T-helper 1 cell treated with Interleukin-12 subunit alpha and Interleukin-12 subunit beta and Interleukin-4 antibody, amounts not matched to agents 30 μg/mL and 1 μg/mL, for 36 hours (primary cell): Measurements from ENCODE around the gene GJB2.
"Not testable (repeated sequence)": the region's sequence is repeated elsewhere in the genome, so short reads cannot be mapped to it uniquely, and the experiment has no call there.

Source experiments
- H3K27ac Mint-ChIP-seq: one replicate; pipeline ENCODE4 v1.8.0; 2021; ENCODE audit warnings: mild to moderate bottlenecking, mixed read lengths
- H3K27me3 Mint-ChIP-seq: one replicate; pipeline ENCODE4 v1.8.0; 2021; ENCODE audit warnings: low read depth, mixed read lengths
- H3K36me3 Mint-ChIP-seq: one replicate; pipeline ENCODE4 v1.8.0; 2021; ENCODE audit warnings: low read depth, mixed read lengths
- H3K4me1 Mint-ChIP-seq: one replicate; pipeline ENCODE4 v1.8.0; 2021; ENCODE audit warnings: low read depth, mixed read lengths
- H3K4me3 Mint-ChIP-seq: one replicate; pipeline ENCODE4 v1.8.0; 2021; ENCODE audit warnings: mild to moderate bottlenecking, moderate library complexity, mixed read lengths
- H3K9me3 Mint-ChIP-seq: one replicate; pipeline ENCODE4 v1.8.0; 2021; ENCODE audit warnings: mixed read lengths

Gene GJB2

DNA sequence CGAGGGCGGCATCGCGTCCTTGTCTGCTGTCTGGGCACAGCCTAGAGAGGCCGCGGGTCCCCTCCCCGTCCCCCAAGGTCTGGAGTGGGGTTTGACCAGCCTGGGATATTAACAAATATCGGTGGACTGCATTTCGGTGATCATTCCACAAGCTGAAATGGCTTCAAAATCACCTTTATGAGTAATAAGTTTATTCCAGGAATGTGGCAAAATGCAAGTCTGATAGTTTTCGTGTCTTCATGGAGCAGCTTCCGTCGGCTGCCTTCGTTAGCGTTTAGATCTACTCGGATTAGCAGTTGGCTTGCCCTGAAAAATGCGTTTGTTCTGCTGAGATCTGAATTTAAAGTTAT, 30.8 kb downstream of the GJB2 start:
- no peak overlapping the region for H3K27ac Mint-ChIP-seq
- H3K9me3 Mint-ChIP-seq, result no peaks in the 10 kb centered on the region
- peak overlapping the region; percentile 60 for H3K4me3 Mint-ChIP-seq
- H3K4me1 Mint-ChIP-seq, result peaks cover 16% of the 10 kb centered on the region
- peaks cover 69% of the 10 kb centered on the region for H3K27me3 Mint-ChIP-seq
- H3K36me3 Mint-ChIP-seq, result no peaks in the 10 kb centered on the region

DNA sequence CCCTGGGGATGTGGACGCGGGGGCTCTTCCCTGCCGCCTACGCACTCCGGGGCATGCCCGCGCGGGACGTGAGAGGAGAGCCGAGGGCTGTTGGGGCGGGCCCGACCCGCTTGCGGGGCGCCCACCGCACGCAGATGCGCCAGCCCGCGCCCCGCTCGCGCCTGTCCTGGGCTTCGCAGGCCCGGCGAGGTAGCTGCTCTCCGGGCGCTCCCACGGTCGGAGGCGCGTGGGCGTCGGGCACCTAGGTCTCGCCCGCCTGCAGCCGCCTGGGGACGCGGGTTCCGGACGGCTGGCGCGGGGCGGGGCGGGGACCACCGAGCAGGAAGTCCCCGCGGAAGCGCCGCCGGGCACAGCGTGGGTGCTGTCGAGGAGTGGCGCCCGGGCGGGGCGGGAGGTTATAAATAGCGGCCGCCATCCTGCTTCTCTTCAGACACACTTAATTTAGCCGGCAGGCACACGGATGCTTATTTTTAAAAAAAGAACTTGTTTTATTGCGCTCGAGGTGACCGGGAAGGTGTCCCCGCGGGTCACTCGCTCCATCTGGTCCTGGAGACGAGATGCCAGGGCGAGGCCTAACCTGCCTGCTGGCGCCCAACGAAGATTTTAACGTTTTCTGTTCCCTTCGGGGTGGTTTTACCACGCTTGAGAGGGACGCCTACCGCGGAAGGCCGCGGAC, 31.3 kb downstream of the GJB2 start:
- no peaks in the 10 kb centered on the region for H3K36me3 Mint-ChIP-seq
- no peak overlapping the region for H3K27ac Mint-ChIP-seq
- peaks cover 16% of the 10 kb centered on the region for H3K4me1 Mint-ChIP-seq
- H3K27me3 Mint-ChIP-seq, result peaks cover 69% of the 10 kb centered on the region
- H3K9me3 Mint-ChIP-seq, result no peaks in the 10 kb centered on the region
- H3K4me3 Mint-ChIP-seq, result peak overlapping the region; percentile 60

DNA sequence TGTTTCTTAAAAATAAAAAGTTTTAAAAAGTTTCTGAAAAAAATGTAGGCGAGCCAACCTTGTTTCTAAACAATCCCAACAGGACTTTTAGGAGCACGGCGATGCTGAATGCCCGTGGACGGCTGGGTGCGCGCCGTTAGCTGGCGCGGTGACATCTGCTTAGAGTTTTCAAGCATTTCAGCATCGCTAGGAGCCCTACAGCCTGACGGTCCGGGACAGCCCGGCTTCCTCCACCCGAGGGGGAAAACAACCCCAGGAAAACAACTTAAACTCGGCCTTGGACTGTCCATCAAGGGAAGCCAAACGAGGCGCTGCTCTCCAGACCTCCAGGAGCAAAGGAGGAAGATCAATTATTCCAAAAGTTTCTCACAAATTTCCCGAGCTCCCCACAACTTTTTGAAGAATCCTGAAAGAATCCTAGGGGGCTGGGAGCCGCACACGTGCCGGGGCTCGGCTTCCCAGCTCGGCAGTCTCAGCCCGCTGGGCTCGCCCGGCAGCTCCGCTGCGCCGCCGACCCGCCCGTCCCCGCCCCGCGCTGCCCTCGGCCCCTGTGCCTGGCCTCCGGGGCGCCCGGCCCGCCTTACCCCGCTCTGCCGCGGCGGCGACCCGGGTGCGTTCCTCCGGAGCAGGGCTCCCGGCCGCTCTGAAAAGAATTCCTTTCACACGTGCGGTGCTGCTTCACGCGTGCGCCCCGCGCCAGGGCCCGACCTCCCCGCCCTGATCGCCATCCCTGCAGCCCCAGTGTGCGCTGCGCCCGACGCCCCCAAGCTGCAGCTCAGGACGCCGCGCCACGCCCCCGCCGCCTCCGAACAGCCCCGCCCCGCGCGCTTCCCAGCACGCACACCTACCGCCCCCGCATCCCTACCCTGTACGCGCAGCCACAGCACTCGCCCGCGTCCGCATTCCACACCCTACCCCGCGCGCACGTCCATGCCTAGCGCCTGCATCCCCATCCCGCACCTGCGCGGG, 32.1 kb downstream of the GJB2 start, which contains the start of gene GJA3:
Gene GJA3, minus strand, starts transcription at position 747 of the 969 bp plus-strand sequence. CDS start 17,764 bp downstream, outside the sequence.
- Mint-ChIP-seq H3K4me3 (peak within 1 kb of the TSS; percentile 83), H3K27me3 (peaks cover 66% of the 10 kb centered on the region), H3K36me3 (no peaks in the 10 kb centered on the region), H3K4me1 (peaks cover 16% of the 10 kb centered on the region), H3K9me3 (no peaks in the 10 kb centered on the region), H3K27ac (peak within 1 kb of the TSS; percentile 36)

DNA sequence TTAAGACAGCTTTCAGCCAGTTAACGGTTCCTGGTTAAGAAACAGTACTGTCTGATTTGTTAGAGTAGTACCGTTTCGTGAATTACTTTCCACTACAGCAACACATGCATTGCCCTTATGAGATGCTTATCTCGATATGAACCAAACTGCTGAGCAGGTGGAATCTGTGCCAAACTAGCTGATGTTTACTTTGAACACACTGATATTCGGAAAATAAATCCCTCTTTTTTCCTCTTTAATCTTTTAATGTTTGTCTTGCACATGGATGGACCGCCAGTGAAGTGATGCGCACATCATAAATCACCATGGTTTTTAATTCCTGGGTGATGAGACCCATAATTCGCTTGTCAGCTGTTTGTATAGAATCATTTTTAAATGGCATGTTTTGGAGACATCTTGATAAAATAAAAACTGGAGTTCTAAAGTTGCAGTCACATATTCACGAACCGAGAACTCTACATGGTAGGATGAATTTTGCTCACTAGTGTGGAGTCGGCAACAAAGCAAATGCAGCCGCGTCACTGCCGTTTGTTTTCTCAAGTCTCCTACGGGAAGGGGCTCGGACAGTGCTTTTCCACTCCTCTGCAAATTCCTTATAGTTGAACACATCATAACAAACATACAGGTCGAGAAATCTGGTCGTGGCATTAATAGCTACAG, 33.0 kb downstream of the GJB2 start:
- Mint-ChIP-seq H3K27ac (no peak overlapping the region), H3K36me3 (no peaks in the 10 kb centered on the region), H3K27me3 (peaks cover 68% of the 10 kb centered on the region), H3K4me3 (peak overlapping the region; percentile 83), H3K4me1 (peaks cover 16% of the 10 kb centered on the region), H3K9me3 (no peaks in the 10 kb centered on the region)

DNA sequence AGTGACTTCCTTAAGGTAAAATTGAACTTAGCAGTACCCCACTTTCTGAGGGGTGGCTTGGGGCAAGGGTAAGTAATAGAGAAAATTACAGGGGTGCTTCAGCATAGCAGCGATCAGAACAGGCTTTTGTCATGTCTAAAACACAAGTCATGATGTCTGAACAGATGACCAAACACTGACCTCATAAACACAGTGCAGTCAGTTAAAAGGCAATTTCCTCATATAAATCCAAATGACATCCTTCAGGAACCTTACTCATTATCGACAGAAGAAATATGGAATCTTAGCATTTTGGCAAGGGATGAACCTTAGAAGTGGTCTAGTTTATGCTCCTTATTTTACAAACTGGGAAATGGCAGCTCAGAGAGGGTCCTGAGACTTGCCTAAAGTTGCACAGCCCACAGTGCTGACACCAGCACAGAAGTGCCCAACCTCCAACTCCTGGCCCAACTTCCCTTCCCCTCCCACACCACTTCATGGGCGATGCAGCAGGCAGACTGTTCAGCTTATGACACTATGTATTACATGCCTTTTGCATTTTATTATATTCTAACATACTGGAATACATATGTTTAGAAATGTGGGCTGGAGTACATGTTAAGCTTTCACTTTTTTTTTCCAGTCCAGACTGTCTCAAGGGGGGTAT, 35.5 kb downstream of the GJB2 start:
- Mint-ChIP-seq H3K4me3 (no peak overlapping the region), H3K27ac (no peak overlapping the region), H3K9me3 (no peaks in the 10 kb centered on the region), H3K27me3 (peaks cover 72% of the 10 kb centered on the region), H3K4me1 (peaks cover 11% of the 10 kb centered on the region), H3K36me3 (no peaks in the 10 kb centered on the region)

DNA sequence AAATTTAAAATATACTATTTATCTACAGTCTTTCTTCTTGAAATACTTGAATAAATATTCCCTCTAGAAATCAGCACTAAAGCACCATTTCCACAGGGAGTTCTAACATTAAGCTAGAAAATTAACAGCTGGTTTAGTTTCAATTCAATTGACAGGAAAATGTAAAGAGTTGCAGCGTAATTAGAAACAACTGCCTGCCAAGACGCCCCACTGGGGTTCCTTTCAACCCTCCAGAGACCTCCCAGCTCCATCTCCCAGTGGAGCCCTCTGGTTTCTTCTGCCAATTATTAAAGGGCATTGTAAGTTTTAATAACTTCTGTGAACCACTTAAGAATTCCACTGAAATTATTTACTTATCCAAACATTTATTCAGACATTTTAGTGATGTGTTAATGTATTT, 36.0 kb downstream of the GJB2 start:
- no peak overlapping the region for H3K27ac Mint-ChIP-seq
- no peaks in the 10 kb centered on the region for H3K9me3 Mint-ChIP-seq
- no peaks in the 10 kb centered on the region for H3K36me3 Mint-ChIP-seq
- peaks cover 9% of the 10 kb centered on the region for H3K4me1 Mint-ChIP-seq
- no peak overlapping the region for H3K4me3 Mint-ChIP-seq
- peaks cover 66% of the 10 kb centered on the region for H3K27me3 Mint-ChIP-seq

DNA sequence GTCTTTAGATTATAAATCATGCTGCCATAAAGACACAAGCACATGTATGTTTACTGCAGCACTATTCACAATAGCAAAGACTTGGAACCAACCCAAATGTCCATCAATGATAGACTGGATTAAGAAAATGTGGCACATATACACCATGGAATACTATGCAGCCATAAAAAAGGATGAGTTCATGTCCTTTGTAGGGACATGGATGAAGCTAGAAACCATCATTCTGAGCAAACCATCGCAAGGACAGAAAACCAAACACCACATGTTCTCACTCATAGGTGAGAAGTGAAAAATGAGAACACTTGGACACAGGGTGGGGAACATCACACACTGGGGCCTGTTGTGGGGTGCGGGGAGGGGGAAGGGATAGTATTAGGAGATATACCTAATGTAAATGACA, 39.4 kb downstream of the GJB2 start:
- H3K4me3 Mint-ChIP-seq, H3K27ac Mint-ChIP-seq, H3K36me3 Mint-ChIP-seq, H3K4me1 Mint-ChIP-seq, H3K9me3 Mint-ChIP-seq: not testable (repeated sequence)
- H3K27me3 Mint-ChIP-seq, result peaks cover 54% of the 10 kb centered on the region

DNA sequence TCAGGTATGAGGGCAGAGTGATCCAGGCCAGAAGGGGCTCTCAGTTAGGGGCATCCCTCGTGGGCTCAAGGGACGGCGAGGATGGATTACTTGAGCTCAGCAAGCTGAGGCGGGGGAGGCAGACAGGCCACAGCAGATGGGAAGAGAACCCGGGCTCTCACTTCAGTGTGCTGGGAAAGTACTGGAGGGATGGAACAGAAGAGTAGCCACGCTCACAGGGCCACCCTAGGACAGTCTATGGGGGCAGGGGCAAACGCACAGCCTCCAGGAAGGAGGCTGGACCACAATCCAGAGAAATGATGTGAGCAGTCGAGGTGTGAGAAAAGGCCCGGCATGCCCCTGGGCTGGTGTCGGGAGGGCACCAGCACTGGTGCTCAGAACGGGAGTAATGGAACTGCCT, 41.1 kb downstream of the GJB2 start:
- Mint-ChIP-seq H3K27me3 (peaks cover 50% of the 10 kb centered on the region), H3K36me3 (no peaks in the 10 kb centered on the region), H3K9me3 (no peaks in the 10 kb centered on the region), H3K27ac (no peak overlapping the region), H3K4me3 (no peak overlapping the region), H3K4me1 (peaks cover 2% of the 10 kb centered on the region)

DNA sequence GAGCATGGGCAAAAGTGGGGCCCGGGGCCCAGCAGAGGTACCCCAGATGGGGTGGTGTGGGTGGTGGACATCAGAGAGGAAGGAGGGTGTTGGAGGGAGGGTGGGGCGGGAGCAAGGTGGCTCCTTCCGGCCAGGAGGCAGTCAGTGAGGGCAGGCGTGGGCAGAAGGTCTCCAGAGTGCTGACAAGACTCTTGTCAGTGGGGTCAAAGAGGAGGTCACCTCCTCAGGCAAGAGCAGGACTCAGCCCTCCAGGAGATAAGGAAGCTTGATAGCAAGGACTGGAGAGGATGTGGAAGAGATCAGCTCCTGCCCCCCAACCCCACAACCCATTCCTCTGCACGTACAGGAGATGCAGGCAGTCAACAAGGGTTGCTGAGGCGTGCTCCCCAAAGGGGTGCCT, 41.7 kb downstream of the GJB2 start:
- Mint-ChIP-seq H3K4me1 (peaks cover 2% of the 10 kb centered on the region), H3K36me3 (no peaks in the 10 kb centered on the region), H3K9me3 (no peaks in the 10 kb centered on the region), H3K4me3 (no peak overlapping the region), H3K27me3 (peaks cover 47% of the 10 kb centered on the region), H3K27ac (no peak overlapping the region)

DNA sequence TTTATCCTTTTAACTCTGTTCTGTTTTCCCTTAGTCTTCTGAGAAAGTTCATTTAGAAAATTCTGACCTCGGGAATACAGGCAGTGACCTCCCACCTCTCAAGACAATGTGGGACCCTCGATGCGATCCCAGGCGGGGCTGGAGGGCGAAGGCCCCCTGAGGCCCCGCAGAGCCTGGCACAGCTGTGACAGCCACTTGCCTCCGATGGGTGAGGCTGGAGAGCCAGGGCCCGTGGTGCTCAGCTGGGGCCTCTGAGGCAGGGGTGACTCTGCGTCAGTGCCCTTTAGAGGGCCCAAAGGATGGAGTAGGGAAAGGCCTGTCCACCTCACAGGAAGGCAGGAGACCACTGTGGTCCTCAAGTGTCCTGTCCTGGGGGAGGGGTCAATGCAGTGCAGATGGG, 42.2 kb downstream of the GJB2 start:
- Mint-ChIP-seq H3K9me3 (no peaks in the 10 kb centered on the region), H3K36me3 (no peaks in the 10 kb centered on the region), H3K4me3 (no peak overlapping the region), H3K27ac (no peak overlapping the region), H3K27me3 (peaks cover 44% of the 10 kb centered on the region), H3K4me1 (peaks cover 2% of the 10 kb centered on the region)

DNA sequence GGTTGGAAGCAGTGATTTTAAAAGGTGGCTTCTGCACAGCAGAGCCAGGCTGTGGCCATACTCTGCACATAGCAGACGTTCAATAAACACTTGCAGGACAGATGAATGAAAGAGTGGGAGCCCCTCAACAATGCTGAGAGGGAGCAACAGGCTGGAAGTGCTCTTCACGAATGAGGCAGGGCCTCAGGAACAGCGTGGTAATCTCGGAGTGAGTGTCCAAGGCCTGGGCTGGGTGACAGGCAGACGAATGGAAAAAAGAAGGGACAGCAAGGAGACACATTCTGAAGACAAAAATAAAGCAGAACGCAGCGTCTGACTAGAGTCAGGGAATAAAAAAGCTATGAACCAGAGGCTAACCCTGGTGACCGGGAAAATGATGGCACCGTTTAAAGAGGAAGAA, 43.0 kb downstream of the GJB2 start:
- H3K36me3 Mint-ChIP-seq, result no peaks in the 10 kb centered on the region
- no peaks in the 10 kb centered on the region for H3K9me3 Mint-ChIP-seq
- H3K27me3 Mint-ChIP-seq, result peaks cover 36% of the 10 kb centered on the region
- no peak overlapping the region for H3K4me3 Mint-ChIP-seq
- no peak overlapping the region for H3K27ac Mint-ChIP-seq
- H3K4me1 Mint-ChIP-seq, result peaks cover 2% of the 10 kb centered on the region

DNA sequence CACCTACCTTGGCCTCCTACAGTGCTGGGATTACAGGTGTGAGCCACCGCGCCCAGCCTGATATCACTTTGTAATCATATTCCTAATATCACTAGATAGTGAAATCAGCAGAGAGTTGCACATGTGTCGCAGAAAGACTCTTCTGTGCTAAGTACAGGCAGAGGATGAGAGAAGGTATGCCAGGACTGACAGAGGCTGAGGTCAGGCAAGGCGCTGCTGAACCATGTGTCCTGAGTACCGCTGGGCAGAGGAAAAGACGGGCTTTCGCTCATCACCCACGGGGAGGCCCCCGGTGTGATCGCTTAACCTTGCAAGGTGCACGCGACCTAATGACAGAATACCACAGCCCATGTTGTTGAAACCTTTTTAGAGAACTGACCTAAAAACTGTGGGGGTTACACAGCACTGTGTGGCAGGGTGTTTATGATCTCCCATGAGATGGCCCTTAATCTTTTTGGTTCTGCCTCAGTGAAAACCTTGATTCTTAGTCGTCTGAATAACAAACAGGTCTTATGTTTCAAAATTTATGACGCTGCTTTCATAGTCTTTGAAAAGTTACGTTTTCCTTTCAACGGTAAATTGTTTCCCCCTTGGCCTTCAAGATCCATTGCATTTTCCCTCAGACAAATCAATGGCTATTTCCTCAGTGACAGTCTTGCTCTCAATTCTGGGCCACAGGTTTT, 44.1 kb downstream of the GJB2 start:
- H3K36me3 Mint-ChIP-seq, result no peaks in the 10 kb centered on the region
- H3K27ac Mint-ChIP-seq, result no peak overlapping the region
- peaks cover 2% of the 10 kb centered on the region for H3K4me1 Mint-ChIP-seq
- H3K9me3 Mint-ChIP-seq, result no peaks in the 10 kb centered on the region
- H3K27me3 Mint-ChIP-seq, result peaks cover 34% of the 10 kb centered on the region
- no peak overlapping the region for H3K4me3 Mint-ChIP-seq

DNA sequence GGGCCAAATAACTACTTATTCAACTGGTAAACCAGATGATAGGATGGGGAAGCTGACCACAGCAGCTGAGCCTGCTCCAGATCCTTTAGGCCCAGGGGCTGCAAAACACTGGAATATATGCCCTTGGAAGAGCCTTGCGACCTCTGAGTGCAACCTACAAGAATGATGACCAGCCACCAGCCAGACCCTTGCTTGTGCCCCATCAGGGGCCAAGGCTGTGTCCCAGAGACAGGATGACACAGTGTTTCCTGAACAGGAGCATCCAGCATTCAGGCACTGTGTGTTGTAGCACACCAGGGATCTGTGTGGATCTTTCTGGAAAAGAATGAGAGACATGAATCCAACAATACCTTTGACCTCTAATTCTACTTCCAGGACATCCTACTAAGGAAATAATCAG, 46.4 kb downstream of the GJB2 start:
- Mint-ChIP-seq H3K36me3 (no peaks in the 10 kb centered on the region), H3K4me1 (peaks cover 3% of the 10 kb centered on the region), H3K4me3 (no peak overlapping the region), H3K9me3 (no peaks in the 10 kb centered on the region), H3K27me3 (peaks cover 44% of the 10 kb centered on the region), H3K27ac (no peak overlapping the region)

DNA sequence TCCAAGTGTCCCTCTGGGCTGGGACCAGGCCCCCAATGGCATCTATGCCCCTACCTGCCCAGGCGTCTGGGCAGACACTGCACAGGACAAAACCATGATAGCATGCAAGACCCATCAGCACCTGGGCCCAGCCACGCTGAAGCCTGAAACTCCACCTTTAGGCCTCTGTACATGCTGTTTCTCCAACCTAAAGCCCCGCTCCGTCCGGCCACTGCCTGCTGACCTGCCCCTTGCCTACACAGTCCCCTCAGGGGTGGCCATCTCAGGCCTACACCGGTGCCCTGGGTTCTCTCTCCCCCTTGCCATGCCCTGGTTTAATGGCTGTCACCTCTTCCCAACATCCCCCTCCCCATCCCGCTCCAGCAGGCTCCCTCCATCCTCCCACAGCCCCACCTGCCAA, 47.2 kb downstream of the GJB2 start:
- H3K27me3 Mint-ChIP-seq, result peaks cover 53% of the 10 kb centered on the region
- peaks cover 3% of the 10 kb centered on the region for H3K4me1 Mint-ChIP-seq
- no peak overlapping the region for H3K27ac Mint-ChIP-seq
- no peaks in the 10 kb centered on the region for H3K36me3 Mint-ChIP-seq
- no peak overlapping the region for H3K4me3 Mint-ChIP-seq
- no peaks in the 10 kb centered on the region for H3K9me3 Mint-ChIP-seq
